ENCODE measurements around the gene TBX1. TPM values are rescaled to one million over a fixed set of nuclear protein-coding genes. Genes with fewer than 3 reads are reported as not detected.
"Not testable (repeated sequence)": the region's sequence is repeated elsewhere in the genome, so short reads cannot be mapped to it uniquely, and the experiment has no call there.

Gene TBX1
- total and polyA plus RNA-seq, 4 experiments from 2014 or later: not detected

DNA sequence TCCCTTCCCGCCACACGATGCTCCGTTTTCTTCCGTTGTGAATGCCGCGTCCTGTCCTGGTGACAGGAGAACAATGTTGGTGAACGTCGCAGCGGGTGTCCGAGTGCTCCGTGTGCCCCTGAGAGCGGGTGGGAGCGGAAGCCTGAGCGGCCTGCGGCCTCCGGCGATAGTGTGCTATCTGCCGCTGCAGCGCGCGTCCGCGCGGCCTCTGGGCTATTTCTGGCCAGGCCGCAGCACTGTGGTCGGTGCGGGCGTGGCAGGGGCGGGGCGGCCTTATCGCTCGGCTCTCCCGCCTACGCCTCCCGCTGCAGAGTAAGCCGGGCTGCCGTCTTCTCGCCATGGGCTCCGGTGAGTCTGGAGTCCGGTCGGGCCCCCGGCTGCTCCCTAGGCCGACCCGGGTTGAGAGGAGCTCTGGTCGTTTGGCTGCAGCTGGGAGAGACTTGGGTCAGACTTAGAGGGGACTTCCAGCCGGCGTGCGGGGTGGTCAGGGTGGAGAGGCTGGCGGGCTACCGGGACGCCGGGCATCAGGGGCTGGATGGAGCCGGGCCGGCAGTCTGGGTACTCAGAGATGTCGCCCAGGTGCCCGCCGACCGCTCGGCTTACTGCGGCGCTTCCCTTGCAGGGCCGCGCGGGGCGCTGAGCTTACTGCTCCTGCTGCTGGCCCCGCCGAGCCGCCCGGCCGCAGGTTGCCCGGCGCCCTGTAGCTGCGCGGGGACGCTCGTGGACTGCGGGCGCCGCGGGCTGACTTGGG is 37.2 kb upstream of the TBX1 start, which contains the start of gene GP1BB:
TSS of gene GP1BB (plus strand) at position 308 of the 751 bp plus-strand sequence. CDS start at position 339, 31 bp downstream.
- H3K9me3 ChIP-seq (ENCODE audit: control insufficient read depth in 1 of 2, low read length in 2 of 2): no peaks in the 10 kb centered on the region
- peak within 1 kb of the TSS in 1 of 2 donors; percentile 6 for H3K4me3 ChIP-seq (ENCODE audit: low read length in 2 of 2)
- H3K36me3 ChIP-seq (ENCODE audit: insufficient read depth, low read length): no peaks in the 10 kb centered on the region
- peak in 3 of 5 donors; percentile 15 to 37 (median 17) for DNase-seq
- Mint-ChIP-seq H3K36me3 (no peaks in the 10 kb centered on the region), H3K27ac (no peak within 1 kb of the TSS), H3K4me1 (peaks cover 2 to 36% (median 12%) of the 10 kb centered on the region in 4 donors), H3K27me3 (peaks cover 30 to 37% of the 10 kb centered on the region in 2 donors), H3K9me3 (peaks cover 0 to 4% (median 0%) of the 10 kb centered on the region in 8 donors), H3K4me3 (peak within 1 kb of the TSS in 7 of 8 donors; percentile 2 to 70 (median 59))
- H3K27ac ChIP-seq (ENCODE audit: low read depth, low read length): no peak within 1 kb of the TSS
- peaks cover 17% of the 10 kb centered on the region for H3K4me1 ChIP-seq (ENCODE audit: insufficient read depth, low read length)
- ChIA-PET POLR2A (ENCODE audit: partially characterized antibody) (no interaction called here), CTCF (ENCODE audit: partially characterized antibody) (no interaction called here)
- intact Hi-C loops (cut with micrococcal nuclease): no loop called here
- H3K27me3 ChIP-seq (ENCODE audit: insufficient read depth, low read length): peaks cover 5% of the 10 kb centered on the region

DNA sequence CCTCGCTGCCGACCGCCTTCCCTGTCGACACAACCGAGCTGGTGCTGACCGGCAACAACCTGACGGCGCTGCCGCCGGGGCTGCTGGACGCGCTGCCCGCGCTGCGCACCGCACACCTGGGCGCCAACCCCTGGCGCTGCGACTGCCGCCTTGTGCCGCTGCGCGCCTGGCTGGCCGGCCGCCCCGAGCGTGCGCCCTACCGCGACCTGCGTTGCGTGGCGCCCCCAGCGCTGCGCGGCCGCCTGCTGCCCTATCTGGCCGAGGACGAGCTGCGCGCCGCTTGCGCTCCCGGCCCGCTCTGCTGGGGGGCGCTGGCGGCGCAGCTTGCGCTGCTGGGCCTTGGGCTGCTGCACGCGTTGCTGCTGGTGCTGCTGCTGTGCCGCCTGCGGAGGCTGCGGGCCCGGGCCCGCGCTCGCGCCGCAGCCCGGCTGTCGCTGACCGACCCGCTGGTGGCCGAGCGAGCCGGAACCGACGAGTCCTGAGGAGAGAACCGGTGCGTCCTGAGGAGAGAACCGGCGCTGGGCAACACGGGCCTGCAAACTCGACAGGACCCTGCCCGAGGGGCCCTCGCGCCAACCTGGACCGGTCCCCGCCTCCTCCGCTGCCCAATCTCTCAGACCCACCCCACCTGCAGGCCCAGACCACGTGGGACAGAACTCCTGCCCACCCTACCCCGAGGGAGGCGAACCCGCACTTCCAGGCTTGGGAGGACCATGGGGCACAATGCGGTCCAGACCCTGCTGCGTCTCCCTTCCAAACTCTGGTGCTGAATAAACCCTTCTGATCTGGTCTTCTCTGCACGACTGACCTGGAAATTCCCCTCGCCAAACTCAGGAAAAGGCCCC is 36.4 kb upstream of the TBX1 start:
- H3K27ac Mint-ChIP-seq: no peak overlapping the region
- POLR2A ChIA-PET (ENCODE audit: partially characterized antibody): no interaction called here

DNA sequence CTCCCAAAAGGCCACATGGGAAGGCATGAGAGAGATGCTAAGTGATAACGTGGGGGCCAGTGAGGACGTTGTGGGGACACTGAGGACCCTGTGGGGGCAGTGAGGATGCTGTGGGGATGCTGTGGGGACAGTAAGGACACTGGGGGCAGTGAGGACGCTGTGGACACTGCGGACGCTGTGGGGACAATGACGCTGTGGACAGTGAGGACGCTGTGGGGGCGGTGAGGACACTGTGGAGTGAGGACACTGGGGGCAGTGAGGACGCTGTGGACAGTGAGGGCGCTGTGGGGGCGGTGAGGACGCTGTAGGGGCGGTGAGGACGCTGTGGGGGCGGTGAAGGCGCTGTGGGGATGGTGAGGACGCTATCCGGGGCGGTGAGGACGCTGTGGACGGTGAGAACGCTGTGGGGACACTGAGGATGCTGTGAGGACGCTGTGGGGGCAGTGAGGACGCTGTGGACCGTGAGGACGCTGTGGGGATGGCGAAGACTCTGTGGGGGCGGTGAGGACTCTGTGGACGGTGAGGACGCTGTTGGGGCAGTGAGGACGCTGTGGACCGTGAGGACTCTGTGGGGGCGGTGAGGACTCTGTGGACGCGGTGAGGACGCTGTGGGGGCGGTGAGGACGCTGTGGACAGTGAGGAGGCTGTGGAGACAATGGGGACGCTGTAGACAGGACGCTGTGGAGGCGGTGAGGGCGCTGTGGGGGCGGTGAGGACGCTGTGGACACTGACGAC is 35.5 kb upstream of the TBX1 start:
- Mint-ChIP-seq H3K9me3 (peaks cover 0 to 4% (median 0%) of the 10 kb centered on the region in 8 donors), H3K27ac (no peak overlapping the region), H3K36me3 (no peaks in the 10 kb centered on the region), H3K4me1 (peaks cover 2 to 26% (median 9%) of the 10 kb centered on the region in 4 donors), H3K4me3 (peak overlapping the region in 6 of 8 donors; percentile 7 to 63 (median 56)), H3K27me3 (peaks cover 27% of the 10 kb centered on the region in 2 donors)
- intact Hi-C loops (cut with micrococcal nuclease): no loop called here
- no peak overlapping the region for H3K27ac ChIP-seq (ENCODE audit: low read depth, low read length)
- H3K27me3 ChIP-seq (ENCODE audit: insufficient read depth, low read length): peaks cover 5% of the 10 kb centered on the region
- no peaks in the 10 kb centered on the region for H3K9me3 ChIP-seq (ENCODE audit: control insufficient read depth in 1 of 2, low read length in 2 of 2)
- H3K4me3 ChIP-seq (ENCODE audit: low read length in 2 of 2): no peak overlapping the region
- DNase-seq: no peak
- CTCF ChIA-PET (ENCODE audit: partially characterized antibody): no interaction called here
- H3K36me3 ChIP-seq (ENCODE audit: insufficient read depth, low read length): no peaks in the 10 kb centered on the region
- peaks cover 9% of the 10 kb centered on the region for H3K4me1 ChIP-seq (ENCODE audit: insufficient read depth, low read length)
- POLR2A ChIA-PET (ENCODE audit: partially characterized antibody): no interaction called here

More for the DNA sequence above, 36.4 kb upstream of the TBX1 start:
- peaks cover 0 to 4% (median 0%) of the 10 kb centered on the region in 8 donors for H3K9me3 Mint-ChIP-seq
- H3K4me1 ChIP-seq (ENCODE audit: insufficient read depth, low read length): peaks cover 9% of the 10 kb centered on the region
- H3K36me3 Mint-ChIP-seq: no peaks in the 10 kb centered on the region
- H3K4me3 Mint-ChIP-seq: peak overlapping the region in 6 of 8 donors; percentile 20 to 63 (median 46)
- CTCF ChIA-PET (ENCODE audit: partially characterized antibody): no interaction called here
- H3K4me3 ChIP-seq (ENCODE audit: low read length in 2 of 2): no peak overlapping the region
- H3K27me3 ChIP-seq (ENCODE audit: insufficient read depth, low read length): peaks cover 5% of the 10 kb centered on the region
- intact Hi-C loops (cut with micrococcal nuclease): no loop called here
- peaks cover 29 to 36% of the 10 kb centered on the region in 2 donors for H3K27me3 Mint-ChIP-seq
- H3K27ac ChIP-seq (ENCODE audit: low read depth, low read length): no peak overlapping the region
- H3K36me3 ChIP-seq (ENCODE audit: insufficient read depth, low read length): no peaks in the 10 kb centered on the region
- H3K4me1 Mint-ChIP-seq: peaks cover 2 to 35% (median 11%) of the 10 kb centered on the region in 4 donors
- H3K9me3 ChIP-seq (ENCODE audit: control insufficient read depth in 1 of 2, low read length in 2 of 2): no peaks in the 10 kb centered on the region
- DNase-seq: peak in 1 of 5 donors; percentile 22

DNA sequence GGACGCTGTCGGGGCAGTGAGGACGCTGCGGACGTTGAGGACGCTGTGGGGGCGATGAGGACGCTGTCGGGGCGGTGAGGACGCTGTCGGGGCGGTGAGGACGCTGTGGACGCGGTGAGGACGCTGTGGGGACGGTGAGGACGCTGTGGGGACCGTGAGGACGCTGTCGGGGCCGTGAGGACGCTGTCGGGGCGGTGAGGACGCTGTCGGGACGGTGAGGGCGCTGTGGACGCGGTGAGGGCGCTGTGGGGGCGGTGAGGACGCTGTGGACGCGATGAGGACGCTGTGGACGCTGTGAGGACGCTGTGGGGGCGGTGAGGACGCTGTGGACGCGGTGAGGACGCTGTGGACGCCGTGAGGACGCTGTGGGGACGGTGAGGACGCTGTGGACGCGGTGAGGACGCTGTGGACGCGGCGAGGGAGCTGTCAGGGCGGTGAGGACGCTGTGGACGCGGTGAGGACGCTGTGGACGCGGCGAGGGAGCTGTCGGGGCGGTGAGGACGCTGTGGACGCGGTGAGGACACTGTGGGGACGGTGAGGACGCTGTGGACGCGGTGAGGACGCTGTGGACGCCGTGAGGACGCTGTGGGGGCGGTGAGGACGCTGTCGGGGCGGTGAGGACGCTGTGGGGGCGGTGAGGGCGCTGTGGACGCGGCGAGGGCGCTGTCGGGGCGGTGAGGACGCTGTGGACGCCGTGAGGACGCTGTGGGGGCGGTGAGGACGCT is 34.4 kb upstream of the TBX1 start:
- H3K4me3 Mint-ChIP-seq; intact Hi-C loops (cut with micrococcal nuclease); H3K9me3 ChIP-seq (ENCODE audit: control insufficient read depth in 1 of 2, low read length in 2 of 2); H3K4me3 ChIP-seq (ENCODE audit: low read length in 2 of 2); H3K27ac ChIP-seq (ENCODE audit: low read depth, low read length); H3K36me3 ChIP-seq (ENCODE audit: insufficient read depth, low read length); POLR2A ChIA-PET (ENCODE audit: partially characterized antibody); H3K9me3 Mint-ChIP-seq; H3K36me3 Mint-ChIP-seq; H3K27me3 ChIP-seq (ENCODE audit: insufficient read depth, low read length); CTCF ChIA-PET (ENCODE audit: partially characterized antibody); DNase-seq: not testable (repeated sequence)
- peak overlapping the region in 1 of 7 donors; percentile 31 for H3K27ac Mint-ChIP-seq
- H3K27me3 Mint-ChIP-seq: peaks cover 18 to 21% of the 10 kb centered on the region in 2 donors
- peaks cover 20% of the 10 kb centered on the region for H3K4me1 ChIP-seq (ENCODE audit: insufficient read depth, low read length)
- peaks cover 2 to 20% (median 12%) of the 10 kb centered on the region in 4 donors for H3K4me1 Mint-ChIP-seq

DNA sequence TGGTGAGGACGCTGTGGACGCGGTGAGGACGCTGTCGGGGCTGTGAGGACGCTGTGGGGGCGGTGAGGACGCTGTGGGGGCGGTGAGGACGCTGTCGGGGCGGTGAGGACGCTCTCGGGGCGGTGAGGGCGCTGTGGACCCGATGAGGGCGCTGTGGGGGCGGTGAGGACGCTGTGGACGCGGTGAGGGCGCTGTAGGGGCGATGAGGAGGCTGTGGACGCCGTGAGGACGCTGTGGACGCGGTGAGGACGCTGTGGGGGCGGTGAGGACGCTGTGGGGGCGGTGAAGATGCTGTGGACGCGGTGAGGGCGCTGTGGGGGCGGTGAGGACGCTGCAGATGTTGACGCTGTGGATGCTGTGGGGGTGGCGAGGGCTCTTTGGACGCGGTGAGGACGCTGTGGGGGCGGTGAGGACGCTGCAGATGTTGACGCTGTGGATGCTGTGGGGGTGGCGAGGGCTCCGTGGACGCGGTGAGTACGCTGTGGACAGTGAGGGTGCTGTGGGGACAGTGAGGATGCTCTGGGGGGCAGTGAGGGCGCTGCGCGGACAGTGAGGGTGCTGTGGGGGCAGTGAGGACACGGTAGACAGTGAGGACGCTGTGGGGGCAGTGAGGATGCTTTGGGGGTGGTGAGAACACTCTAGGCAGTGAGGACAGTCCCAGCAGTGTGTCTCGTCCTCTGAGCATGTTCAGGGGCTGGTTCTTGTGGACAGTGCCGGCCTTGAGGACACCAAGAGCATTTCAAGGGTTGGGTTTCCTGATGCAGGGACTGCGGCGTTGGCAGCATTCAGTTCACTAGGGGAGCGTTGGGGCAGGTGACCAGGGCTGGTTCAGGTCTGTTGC is 33.0 kb upstream of the TBX1 start:
- ChIA-PET POLR2A (ENCODE audit: partially characterized antibody) (no interaction called here), CTCF (ENCODE audit: partially characterized antibody) (no interaction called here)
- DNase-seq: no peak
- Mint-ChIP-seq H3K4me1 (peaks cover 2 to 19% (median 11%) of the 10 kb centered on the region in 4 donors), H3K36me3 (no peaks in the 10 kb centered on the region), H3K4me3 (peak overlapping the region in 1 of 8 donors; percentile 52), H3K27me3 (peaks cover 14 to 15% of the 10 kb centered on the region in 2 donors), H3K27ac (peak overlapping the region in 1 of 7 donors; percentile 23), H3K9me3 (peaks cover 0 to 4% (median 0%) of the 10 kb centered on the region in 8 donors)
- Histone ChIP-seq H3K4me1 (ENCODE audit: insufficient read depth, low read length) (peaks cover 19% of the 10 kb centered on the region), H3K27me3 (ENCODE audit: insufficient read depth, low read length) (peaks cover 5% of the 10 kb centered on the region), H3K9me3 (ENCODE audit: control insufficient read depth in 1 of 2, low read length in 2 of 2) (no peaks in the 10 kb centered on the region), H3K27ac (ENCODE audit: low read depth, low read length) (no peak overlapping the region), H3K36me3 (ENCODE audit: insufficient read depth, low read length) (no peaks in the 10 kb centered on the region), H3K4me3 (ENCODE audit: low read length in 2 of 2) (no peak overlapping the region)
- intact Hi-C loops (cut with micrococcal nuclease): no loop called here

DNA sequence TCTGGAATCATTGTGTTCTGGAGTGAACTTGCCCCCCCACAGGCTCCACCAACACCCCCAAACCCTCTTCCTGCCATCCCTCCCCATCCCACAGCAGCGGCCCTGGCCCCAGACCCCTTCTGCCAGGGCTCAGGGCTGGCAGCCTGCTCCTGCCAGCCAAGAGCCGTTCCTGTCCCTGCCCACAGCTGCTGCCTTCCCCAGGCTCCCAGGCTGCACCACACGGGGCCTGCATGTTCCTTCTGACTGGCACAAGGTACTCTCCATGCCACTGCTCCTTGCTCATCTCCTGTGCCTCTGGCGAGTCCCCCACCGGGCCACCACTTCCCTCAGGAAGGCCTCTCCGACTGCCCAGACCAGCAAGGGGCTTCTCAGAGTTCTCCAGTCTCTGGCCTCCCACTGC is 32.3 kb upstream of the TBX1 start:
- Histone ChIP-seq H3K4me3 (ENCODE audit: low read length in 2 of 2) (no peak overlapping the region), H3K27me3 (ENCODE audit: insufficient read depth, low read length) (peaks cover 5% of the 10 kb centered on the region), H3K4me1 (ENCODE audit: insufficient read depth, low read length) (peaks cover 11% of the 10 kb centered on the region), H3K36me3 (ENCODE audit: insufficient read depth, low read length) (no peaks in the 10 kb centered on the region), H3K27ac (ENCODE audit: low read depth, low read length) (no peak overlapping the region), H3K9me3 (ENCODE audit: control insufficient read depth in 1 of 2, low read length in 2 of 2) (no peaks in the 10 kb centered on the region)
- ChIA-PET POLR2A (ENCODE audit: partially characterized antibody) (no interaction called here), CTCF (ENCODE audit: partially characterized antibody) (interaction anchor here (4.9 kb wide), 1 partner anchor 176 kb away, joined by 34 read pairs; no protein-coding TSS in a partner anchor)
- Mint-ChIP-seq H3K9me3 (peaks cover 0 to 4% (median 0%) of the 10 kb centered on the region in 8 donors), H3K27ac (no peak overlapping the region), H3K4me3 (no peak overlapping the region), H3K27me3 (peaks cover 11 to 12% of the 10 kb centered on the region in 2 donors), H3K4me1 (peaks cover 0 to 16% (median 7%) of the 10 kb centered on the region in 4 donors), H3K36me3 (no peaks in the 10 kb centered on the region)
- intact Hi-C loops (cut with micrococcal nuclease): no loop called here
- no peak for DNase-seq

Measured in CD4-positive, alpha-beta memory T cell (primary cell).